ENCODE data around the gene DNASE1L3.

DNA sequence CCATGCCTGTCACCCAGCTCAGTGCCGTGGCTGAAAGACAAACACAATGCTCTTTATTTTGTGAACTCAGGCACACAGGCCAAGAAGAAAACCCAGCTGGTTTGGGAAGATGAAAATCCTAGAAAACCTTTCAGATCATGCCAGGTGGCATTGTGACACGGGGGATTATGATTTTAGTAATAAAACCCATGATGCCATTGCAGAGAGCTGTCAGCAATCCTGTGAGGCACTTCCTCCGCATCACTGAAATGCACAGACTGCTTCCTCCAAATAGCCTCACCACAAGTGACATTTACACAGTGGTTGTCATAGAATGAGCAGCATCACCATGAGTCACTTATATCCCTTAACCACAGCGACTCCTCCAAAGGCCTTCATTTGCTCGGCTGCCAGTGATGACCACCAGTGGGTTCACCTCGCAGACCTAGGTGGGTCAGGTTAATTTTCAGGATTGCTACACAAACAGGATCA, 49.5 kb upstream of the DNASE1L3 start:
- TF ChIP-seq POLR2A (IDR thresholded peaks at IDR 0.05) = no peak
- TF ChIP-seq, protein P1, sequence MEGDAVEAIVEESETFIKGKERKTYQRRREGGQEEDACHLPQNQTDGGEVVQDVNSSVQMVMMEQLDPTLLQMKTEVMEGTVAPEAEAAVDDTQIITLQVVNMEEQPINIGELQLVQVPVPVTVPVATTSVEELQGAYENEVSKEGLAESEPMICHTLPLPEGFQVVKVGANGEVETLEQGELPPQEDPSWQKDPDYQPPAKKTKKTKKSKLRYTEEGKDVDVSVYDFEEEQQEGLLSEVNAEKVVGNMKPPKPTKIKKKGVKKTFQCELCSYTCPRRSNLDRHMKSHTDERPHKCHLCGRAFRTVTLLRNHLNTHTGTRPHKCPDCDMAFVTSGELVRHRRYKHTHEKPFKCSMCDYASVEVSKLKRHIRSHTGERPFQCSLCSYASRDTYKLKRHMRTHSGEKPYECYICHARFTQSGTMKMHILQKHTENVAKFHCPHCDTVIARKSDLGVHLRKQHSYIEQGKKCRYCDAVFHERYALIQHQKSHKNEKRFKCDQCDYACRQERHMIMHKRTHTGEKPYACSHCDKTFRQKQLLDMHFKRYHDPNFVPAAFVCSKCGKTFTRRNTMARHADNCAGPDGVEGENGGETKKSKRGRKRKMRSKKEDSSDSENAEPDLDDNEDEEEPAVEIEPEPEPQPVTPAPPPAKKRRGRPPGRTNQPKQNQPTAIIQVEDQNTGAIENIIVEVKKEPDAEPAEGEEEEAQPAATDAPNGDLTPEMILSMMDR (IDR thresholded peaks at IDR 0.05) = no peak

All from heart left ventricle (tissue), 13 donors.